Cortex of kidney (tissue), 1 donor: ENCODE measurements around the gene DENND4C.
"Not testable (repeated sequence)": the region's sequence is repeated elsewhere in the genome, so short reads cannot be mapped to it uniquely, and the experiment has no call there.

ENCODE experiments used
- DNase-seq: peaks from one replicate; lab custom pipeline; 2025; lab: John Stamatoyannopoulos, UW

The DENND4C gene

DNA sequence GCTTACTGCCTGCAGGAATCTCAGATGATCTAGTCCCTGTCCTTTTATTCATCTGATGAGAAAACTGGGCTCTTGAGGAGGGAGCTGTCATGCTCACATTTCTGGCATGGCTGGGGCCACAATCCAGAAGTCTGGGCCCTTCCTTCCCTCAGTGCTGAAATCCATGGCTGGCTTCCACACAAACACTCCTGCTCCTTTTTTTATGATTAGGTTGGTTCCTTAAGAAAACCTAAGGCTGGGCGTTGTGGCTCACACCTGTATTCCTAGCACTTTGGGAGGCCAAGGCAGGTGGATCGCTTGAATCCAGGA lies 179.7 kb downstream of the DENND4C start:
- DNase-seq: no peak

DNA sequence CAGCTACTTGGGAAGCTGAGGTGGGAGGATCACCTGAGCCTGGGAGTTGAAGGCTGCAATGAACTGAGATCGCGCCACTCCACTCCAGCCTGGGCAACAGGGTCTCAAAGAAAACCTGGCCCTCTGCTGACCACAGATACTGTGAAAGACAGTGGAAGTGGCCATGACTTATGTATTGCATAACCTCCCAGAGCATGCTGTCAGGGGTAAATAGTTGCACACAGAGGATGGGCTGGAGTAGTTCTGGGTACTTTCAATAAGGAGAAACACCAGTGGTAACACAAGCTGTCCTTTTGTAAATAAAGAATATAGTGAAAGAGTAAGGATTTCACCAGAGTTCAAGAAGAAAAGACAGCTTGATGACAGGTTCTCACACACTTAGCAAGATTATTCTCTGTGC lies 180.1 kb downstream of the DENND4C start:
- DNase-seq: no peak

DNA sequence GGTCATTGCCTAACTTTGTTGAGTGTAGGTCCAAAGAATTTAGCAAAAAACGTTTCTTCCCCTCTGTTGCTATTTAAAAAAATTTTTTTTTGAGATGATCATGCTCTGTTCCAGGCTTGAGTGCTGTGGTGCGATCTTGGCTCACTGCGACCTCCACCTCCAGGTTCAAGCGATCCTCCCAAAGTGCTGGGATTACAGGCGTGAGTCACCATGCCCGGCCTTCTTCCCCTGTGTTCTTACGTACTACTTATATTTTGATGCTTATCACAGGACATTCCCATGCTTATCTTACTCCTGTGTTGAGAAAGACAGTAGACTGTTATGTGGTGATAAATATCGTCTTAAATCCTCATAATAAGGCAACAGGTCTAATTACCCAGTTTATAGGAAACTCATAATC lies 180.8 kb downstream of the DENND4C start:
- DNase-seq: no peak

DNA sequence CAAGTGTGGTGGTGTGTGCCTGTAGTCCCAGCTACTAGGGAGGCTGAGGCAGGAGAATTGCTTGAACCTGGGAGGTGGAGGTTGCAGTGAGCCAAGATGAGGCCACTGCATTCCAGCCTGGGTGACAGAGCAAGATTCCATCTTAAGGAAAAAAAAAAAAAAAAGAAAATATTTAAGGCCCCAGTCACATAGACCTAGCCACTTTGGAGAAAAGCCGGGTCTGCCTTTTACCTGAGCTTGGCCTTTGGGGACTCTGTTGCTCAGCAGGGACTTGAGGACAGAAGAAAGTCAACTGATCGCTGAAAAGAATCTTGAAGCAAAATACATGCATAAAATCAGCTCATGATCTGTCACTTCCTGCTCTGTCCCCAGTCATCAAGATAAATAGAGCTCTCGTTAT lies 183.0 kb downstream of the DENND4C start:
- not testable (repeated sequence) for DNase-seq

DNA sequence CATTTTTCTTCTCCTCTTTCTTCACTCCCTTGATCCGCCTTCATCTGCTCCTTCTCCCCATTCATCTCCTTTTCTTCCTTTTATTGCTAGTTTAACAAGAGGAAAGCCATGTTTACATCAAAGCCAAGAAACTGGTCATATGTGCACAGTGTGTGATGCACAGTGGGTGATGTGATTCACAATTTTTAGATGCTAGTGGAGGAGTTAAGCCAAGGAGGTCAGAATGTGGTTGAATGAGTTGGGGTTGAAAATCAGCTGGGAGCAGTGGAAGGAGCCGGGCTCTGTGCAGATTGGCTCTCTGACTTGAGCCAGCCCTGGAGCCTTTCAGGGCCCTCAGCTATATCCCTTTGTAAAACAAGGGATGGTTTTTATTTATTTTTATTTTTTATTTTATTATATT lies 185.7 kb downstream of the DENND4C start:
- no peak for DNase-seq

DNA sequence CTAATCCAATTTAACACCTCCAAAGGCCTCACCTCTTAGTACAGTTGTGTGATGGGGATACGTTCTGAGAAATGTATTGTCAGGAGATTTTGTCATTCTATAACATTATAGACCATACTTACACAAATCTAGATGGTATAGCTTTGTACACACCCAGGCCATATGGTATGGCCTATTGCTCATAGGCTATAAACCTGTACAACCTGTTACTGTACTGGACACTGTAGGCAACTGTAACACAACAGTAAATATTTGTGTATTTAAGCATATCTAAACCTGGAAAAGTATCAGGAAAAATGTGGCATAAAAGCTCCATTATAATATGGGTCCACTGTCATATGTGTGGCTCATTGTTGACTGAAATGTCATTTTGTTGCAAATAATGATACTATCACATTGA lies 190.4 kb downstream of the DENND4C start:
- no peak for DNase-seq
